ENCODE results near the gene TYW5. TPM values are rescaled to one million over a fixed set of nuclear protein-coding genes. Genes with fewer than 3 reads are reported as not detected.

The TYW5 gene
- total RNA-seq, 1 donor from 2014 or later, result 6.8 TPM

DNA sequence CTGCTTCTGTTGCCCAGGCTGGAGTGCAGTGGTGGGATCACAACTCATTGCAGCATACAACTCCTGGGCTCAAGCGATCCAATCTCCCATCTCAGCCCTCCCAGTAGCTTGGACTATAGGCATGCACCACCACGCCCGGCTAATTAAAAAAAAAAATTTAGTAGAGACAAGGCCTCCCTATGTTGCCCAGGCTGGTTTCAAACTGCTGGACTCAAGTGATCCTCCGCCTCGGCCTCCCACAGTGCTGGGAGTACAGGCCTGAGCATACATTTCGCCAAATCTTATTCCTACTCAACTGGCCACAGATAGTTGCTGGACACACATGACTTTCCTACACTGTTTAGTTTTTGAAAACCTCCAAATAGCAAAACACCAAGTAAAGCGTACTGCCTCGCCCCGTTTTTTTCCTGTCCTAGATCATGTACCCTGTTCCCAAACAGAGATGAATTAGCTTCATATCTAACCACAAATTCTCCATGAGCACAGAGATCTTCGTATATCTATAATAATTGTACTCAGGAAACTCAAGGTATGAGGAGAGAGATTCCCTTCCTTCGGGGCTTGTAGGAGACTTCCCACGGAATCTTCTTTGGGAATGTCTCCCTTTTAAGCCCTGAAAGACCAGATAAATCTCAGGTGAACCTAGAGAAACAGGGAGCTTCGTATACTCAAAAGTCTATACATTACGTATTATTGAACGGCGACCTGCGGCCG lies 44.8 kb downstream of the TYW5 start:
- no peaks in the 10 kb centered on the region for H3K9me3 ChIP-seq (ENCODE audit: control insufficient read depth in 3 of 3, low read length in 3 of 3)
- no peaks in the 10 kb centered on the region for H3K27me3 ChIP-seq (ENCODE audit: control insufficient read depth in 3 of 3, insufficient read depth in 3 of 3, low read length in 3 of 3)
- no peak overlapping the region for H3K27ac ChIP-seq (ENCODE audit: low read depth, low read length)
- no peaks in the 10 kb centered on the region for H3K36me3 ChIP-seq (ENCODE audit: control insufficient read depth in 3 of 3, insufficient read depth in 3 of 3, low read length in 3 of 3)
- H3K9ac ChIP-seq (ENCODE audit: low read depth in 1 of 3, low read length in 3 of 3), result peak overlapping the region in 2 of 3 donors; percentile 5 to 94
- peak overlapping the region; percentile 77 to 99 (median 96) for H3K4me3 ChIP-seq (ENCODE audit: low read length in 3 of 3)
- H3K4me1 ChIP-seq (ENCODE audit: control insufficient read depth in 3 of 3, insufficient read depth in 3 of 3, low read length in 3 of 3), result peaks cover 13 to 21% (median 20%) of the 10 kb centered on the region in 3 donors

DNA sequence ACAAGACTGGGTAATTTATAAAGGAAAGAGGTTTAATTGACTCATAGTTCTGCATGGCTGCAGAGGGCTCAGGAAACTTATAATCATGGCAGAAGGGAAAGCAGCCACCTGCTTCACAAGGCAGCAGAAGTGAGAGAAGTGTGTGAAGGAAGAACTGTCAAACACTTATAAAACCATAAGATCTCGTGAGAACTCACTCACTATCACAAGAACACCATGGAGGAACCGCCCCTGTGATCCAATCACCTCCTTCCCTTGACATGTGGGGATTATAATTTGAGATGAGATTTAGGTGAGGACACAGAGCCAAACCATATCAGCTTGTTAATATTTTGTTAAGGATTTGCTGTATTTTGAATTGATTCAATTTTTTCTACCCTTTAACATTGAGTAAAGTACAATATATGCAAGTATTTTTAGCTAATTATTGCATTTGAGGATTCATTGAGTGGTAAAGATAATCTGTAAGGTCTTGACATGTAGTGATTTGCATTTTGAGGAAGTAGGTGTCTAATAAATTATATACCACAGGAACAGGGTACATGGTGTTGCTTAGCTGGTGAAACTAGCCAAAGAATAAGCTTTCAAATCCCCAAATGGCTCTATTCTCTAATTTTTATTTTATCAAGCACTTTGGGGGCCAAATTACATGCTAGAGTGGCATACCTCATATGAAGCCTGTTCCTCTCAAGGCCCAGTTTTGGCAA lies 48.1 kb downstream of the TYW5 start:
- Histone ChIP-seq H3K4me1 (ENCODE audit: control insufficient read depth in 3 of 3, insufficient read depth in 3 of 3, low read length in 3 of 3) (peaks cover 9 to 11% (median 9%) of the 10 kb centered on the region in 3 donors), H3K27me3 (ENCODE audit: control insufficient read depth in 3 of 3, insufficient read depth in 3 of 3, low read length in 3 of 3) (no peaks in the 10 kb centered on the region), H3K9me3 (ENCODE audit: control insufficient read depth in 3 of 3, low read length in 3 of 3) (no peaks in the 10 kb centered on the region), H3K27ac (ENCODE audit: low read depth, low read length) (no peak overlapping the region), H3K36me3 (ENCODE audit: control insufficient read depth in 3 of 3, insufficient read depth in 3 of 3, low read length in 3 of 3) (no peaks in the 10 kb centered on the region), H3K4me3 (ENCODE audit: low read length in 3 of 3) (no peak overlapping the region), H3K9ac (ENCODE audit: low read depth in 1 of 3, low read length in 3 of 3) (no peak overlapping the region)

DNA sequence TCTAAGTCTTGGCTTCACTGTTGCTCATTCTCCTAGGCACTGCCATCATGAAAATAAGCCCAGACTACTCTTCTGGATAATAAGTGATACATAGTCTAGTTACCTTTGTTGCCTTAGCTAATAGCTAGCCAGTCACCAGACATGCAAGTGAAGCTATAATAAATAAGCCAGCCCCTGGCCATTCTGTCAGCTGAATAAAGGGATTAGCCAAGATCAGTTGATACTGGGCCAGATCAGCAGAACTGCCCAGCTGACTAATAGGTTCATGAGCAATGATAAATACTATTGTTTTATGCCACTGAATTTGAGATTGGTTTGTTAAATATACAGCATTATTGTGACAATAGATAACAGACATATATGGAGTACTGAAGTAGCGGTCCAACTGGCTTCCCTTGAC lies 52.2 kb downstream of the TYW5 start:
- no peak overlapping the region for H3K4me3 ChIP-seq (ENCODE audit: low read length in 3 of 3)
- no peak overlapping the region for H3K27ac ChIP-seq (ENCODE audit: low read depth, low read length)
- no peak overlapping the region for H3K9ac ChIP-seq (ENCODE audit: low read depth in 1 of 3, low read length in 3 of 3)
- H3K36me3 ChIP-seq (ENCODE audit: control insufficient read depth in 3 of 3, insufficient read depth in 3 of 3, low read length in 3 of 3), result no peaks in the 10 kb centered on the region
- no peaks in the 10 kb centered on the region for H3K9me3 ChIP-seq (ENCODE audit: control insufficient read depth in 3 of 3, low read length in 3 of 3)
- no peaks in the 10 kb centered on the region for H3K27me3 ChIP-seq (ENCODE audit: control insufficient read depth in 3 of 3, insufficient read depth in 3 of 3, low read length in 3 of 3)
- no peaks in the 10 kb centered on the region for H3K4me1 ChIP-seq (ENCODE audit: control insufficient read depth in 3 of 3, insufficient read depth in 3 of 3, low read length in 3 of 3)

DNA sequence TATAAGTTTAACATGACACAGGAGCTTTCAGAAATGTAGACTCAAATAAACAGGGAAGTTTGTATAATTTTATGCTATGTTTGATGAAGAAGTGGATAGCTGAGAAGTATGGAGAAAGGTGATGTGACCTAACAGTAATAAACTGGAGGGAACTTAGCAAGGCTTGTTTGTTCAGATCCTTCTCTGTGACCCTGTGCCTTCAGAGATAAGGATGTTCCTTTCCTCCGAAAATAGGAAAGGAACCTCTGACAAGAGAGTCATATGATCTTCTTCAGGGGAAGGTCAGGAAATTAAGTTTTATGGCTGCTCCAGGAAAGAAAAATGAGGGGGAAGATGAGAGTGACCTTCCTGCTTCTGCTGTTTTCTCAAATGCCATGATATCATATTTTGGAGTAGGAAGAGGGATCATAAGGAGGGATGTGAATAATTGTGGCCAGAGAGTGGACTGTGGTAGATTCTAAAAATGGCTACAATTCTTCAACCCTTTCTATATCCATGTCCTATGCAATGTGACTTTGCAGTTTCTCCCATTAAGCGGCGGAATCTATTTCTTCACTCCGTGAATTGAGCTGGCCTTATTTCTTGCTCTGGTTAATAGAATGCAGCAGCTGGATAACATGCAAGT lies 52.7 kb downstream of the TYW5 start:
- Histone ChIP-seq H3K36me3 (ENCODE audit: control insufficient read depth in 3 of 3, insufficient read depth in 3 of 3, low read length in 3 of 3) (no peaks in the 10 kb centered on the region), H3K9me3 (ENCODE audit: control insufficient read depth in 3 of 3, low read length in 3 of 3) (no peaks in the 10 kb centered on the region), H3K4me3 (ENCODE audit: low read length in 3 of 3) (no peak overlapping the region), H3K27me3 (ENCODE audit: control insufficient read depth in 3 of 3, insufficient read depth in 3 of 3, low read length in 3 of 3) (no peaks in the 10 kb centered on the region), H3K4me1 (ENCODE audit: control insufficient read depth in 3 of 3, insufficient read depth in 3 of 3, low read length in 3 of 3) (no peaks in the 10 kb centered on the region), H3K27ac (ENCODE audit: low read depth, low read length) (no peak overlapping the region), H3K9ac (ENCODE audit: low read depth in 1 of 3, low read length in 3 of 3) (no peak overlapping the region)

DNA sequence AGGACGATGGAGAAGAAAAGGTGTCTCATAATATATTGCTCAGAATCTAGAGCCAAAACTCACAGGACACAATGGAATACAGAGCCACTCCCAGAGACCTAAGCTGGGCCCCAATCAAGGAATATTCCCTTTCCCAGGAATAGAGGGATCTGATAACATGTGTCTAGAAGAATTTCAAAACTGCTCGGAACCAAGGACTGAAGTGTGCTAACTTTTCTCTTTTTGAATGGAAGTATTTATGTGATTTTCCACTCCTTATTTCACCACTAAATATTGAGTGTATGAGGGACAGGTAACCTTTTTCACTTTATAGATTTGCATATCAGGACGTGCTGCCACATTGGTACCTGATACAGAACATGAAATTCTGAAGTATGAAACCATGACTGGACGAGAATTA lies 53.3 kb downstream of the TYW5 start:
- H3K36me3 ChIP-seq (ENCODE audit: control insufficient read depth in 3 of 3, insufficient read depth in 3 of 3, low read length in 3 of 3), result no peaks in the 10 kb centered on the region
- H3K9me3 ChIP-seq (ENCODE audit: control insufficient read depth in 3 of 3, low read length in 3 of 3), result no peaks in the 10 kb centered on the region
- H3K4me3 ChIP-seq (ENCODE audit: low read length in 3 of 3), result no peak overlapping the region
- H3K27me3 ChIP-seq (ENCODE audit: control insufficient read depth in 3 of 3, insufficient read depth in 3 of 3, low read length in 3 of 3), result no peaks in the 10 kb centered on the region
- H3K4me1 ChIP-seq (ENCODE audit: control insufficient read depth in 3 of 3, insufficient read depth in 3 of 3, low read length in 3 of 3), result no peaks in the 10 kb centered on the region
- H3K27ac ChIP-seq (ENCODE audit: low read depth, low read length), result no peak overlapping the region
- no peak overlapping the region for H3K9ac ChIP-seq (ENCODE audit: low read depth in 1 of 3, low read length in 3 of 3)

DNA sequence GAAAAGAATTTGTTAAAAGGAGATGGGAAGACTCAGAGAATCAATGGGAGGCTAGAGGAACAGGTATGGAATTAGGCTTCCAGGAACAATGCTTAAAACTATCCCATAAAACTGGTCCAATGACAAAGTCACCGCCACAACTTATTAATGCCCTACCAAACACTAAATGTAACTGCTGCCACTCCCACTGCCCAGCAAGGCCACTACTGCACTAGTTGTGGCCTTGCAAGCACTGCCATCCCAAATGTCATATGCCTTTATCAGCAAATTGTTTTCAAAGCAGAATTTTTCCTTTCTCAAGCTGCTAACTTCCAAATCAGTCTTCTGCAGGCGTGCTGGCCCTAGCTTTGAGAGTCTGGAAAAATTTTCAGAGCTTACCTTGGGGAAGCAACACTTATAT lies 58.7 kb downstream of the TYW5 start:
- Histone ChIP-seq H3K9me3 (ENCODE audit: control insufficient read depth in 3 of 3, low read length in 3 of 3) (no peaks in the 10 kb centered on the region), H3K4me1 (ENCODE audit: control insufficient read depth in 3 of 3, insufficient read depth in 3 of 3, low read length in 3 of 3) (no peaks in the 10 kb centered on the region), H3K9ac (ENCODE audit: low read depth in 1 of 3, low read length in 3 of 3) (no peak overlapping the region), H3K27me3 (ENCODE audit: control insufficient read depth in 3 of 3, insufficient read depth in 3 of 3, low read length in 3 of 3) (no peaks in the 10 kb centered on the region), H3K27ac (ENCODE audit: low read depth, low read length) (no peak overlapping the region), H3K4me3 (ENCODE audit: low read length in 3 of 3) (no peak overlapping the region), H3K36me3 (ENCODE audit: control insufficient read depth in 3 of 3, insufficient read depth in 3 of 3, low read length in 3 of 3) (no peaks in the 10 kb centered on the region)

DNA sequence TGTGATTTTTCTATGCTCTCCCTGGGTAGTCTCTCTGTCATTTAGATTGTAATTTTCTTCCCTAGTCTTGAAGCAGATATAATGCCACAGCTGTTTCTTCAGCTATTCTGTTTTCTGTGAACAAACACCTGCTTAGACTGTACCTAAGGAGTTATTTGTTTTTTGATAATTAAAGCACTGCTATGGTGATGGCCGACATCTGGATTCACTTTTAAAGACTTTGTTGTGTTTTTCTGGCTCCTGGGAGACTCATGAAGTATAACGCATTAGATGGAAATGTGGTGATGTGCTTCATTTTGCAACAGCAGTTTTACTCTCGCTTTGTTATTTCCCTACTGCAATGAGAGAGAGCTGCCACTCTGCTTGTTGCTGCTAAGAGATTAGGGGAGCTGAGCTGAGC lies 59.9 kb downstream of the TYW5 start:
- H3K9ac ChIP-seq (ENCODE audit: low read depth in 1 of 3, low read length in 3 of 3), result no peak overlapping the region
- H3K27ac ChIP-seq (ENCODE audit: low read depth, low read length), result no peak overlapping the region
- H3K4me1 ChIP-seq (ENCODE audit: control insufficient read depth in 3 of 3, insufficient read depth in 3 of 3, low read length in 3 of 3), result no peaks in the 10 kb centered on the region
- H3K9me3 ChIP-seq (ENCODE audit: control insufficient read depth in 3 of 3, low read length in 3 of 3), result no peaks in the 10 kb centered on the region
- H3K27me3 ChIP-seq (ENCODE audit: control insufficient read depth in 3 of 3, insufficient read depth in 3 of 3, low read length in 3 of 3), result no peaks in the 10 kb centered on the region
- no peak overlapping the region for H3K4me3 ChIP-seq (ENCODE audit: low read length in 3 of 3)
- H3K36me3 ChIP-seq (ENCODE audit: control insufficient read depth in 3 of 3, insufficient read depth in 3 of 3, low read length in 3 of 3), result no peaks in the 10 kb centered on the region

DNA sequence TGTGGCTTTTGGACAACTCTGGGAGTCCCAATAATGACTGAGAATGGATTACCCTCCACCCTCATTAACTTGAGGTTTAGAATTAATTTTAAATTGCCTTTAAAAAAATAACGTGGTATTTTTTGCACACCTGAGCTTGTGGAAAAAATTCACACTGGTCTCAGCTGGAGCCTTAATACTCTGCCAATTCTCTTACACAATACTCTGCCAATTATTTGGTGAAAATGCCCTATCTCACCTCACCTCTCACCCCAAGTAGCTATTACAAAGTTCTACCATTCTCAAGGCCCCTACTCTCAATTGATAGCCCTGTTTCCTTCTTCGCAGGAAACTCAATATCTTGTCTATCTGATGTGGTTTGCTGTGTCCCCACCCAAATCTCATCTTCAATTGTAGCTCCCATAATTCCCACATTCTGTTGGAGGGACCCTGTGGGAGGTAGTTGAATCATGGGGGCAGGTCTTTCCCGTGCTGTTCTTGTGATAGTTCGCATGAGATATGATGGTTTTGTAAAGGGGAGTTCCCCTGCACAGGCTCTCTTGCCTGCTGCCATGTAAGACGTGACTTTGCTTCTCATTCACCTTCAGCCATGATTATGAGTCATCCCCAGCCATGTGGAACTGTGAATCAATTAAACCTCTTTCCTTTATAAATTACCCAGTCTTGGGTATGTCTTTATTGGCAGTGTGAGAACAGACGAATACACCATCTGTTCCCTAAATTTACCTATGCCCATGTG lies 71.6 kb downstream of the TYW5 start:
- no peaks in the 10 kb centered on the region for H3K27me3 ChIP-seq (ENCODE audit: control insufficient read depth in 3 of 3, insufficient read depth in 3 of 3, low read length in 3 of 3)

DNA sequence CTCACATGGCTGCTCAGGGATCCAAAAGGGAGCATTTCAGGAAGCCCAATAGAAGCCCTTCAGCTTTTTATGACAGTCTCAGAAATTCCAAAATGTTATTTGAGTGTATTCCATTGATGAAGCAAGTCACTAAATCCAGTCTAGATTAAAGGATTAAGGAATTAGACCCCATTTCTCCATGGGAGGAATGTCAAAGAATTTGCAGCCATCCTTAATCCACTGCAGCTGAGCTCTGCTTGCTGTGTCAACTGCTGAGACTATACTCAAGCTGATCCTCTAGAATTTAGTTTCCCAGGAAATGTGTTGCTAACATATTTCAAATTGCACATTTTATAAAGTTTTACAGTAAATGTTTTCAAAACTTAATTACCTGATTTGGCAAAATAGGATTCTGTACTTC lies 72.6 kb downstream of the TYW5 start:
- Histone ChIP-seq H3K4me3 (ENCODE audit: low read length in 3 of 3) (no peak overlapping the region), H3K27ac (ENCODE audit: low read depth, low read length) (no peak overlapping the region), H3K4me1 (ENCODE audit: control insufficient read depth in 3 of 3, insufficient read depth in 3 of 3, low read length in 3 of 3) (no peaks in the 10 kb centered on the region), H3K27me3 (ENCODE audit: control insufficient read depth in 3 of 3, insufficient read depth in 3 of 3, low read length in 3 of 3) (no peaks in the 10 kb centered on the region), H3K36me3 (ENCODE audit: control insufficient read depth in 3 of 3, insufficient read depth in 3 of 3, low read length in 3 of 3) (no peaks in the 10 kb centered on the region), H3K9me3 (ENCODE audit: control insufficient read depth in 3 of 3, low read length in 3 of 3) (no peaks in the 10 kb centered on the region), H3K9ac (ENCODE audit: low read depth in 1 of 3, low read length in 3 of 3) (no peak overlapping the region)

More for the DNA sequence above, 71.6 kb downstream of the TYW5 start:
- no peak overlapping the region for H3K4me3 ChIP-seq (ENCODE audit: low read length in 3 of 3)
- H3K4me1 ChIP-seq (ENCODE audit: control insufficient read depth in 3 of 3, insufficient read depth in 3 of 3, low read length in 3 of 3), result no peaks in the 10 kb centered on the region
- no peaks in the 10 kb centered on the region for H3K9me3 ChIP-seq (ENCODE audit: control insufficient read depth in 3 of 3, low read length in 3 of 3)
- no peak overlapping the region for H3K27ac ChIP-seq (ENCODE audit: low read depth, low read length)
- H3K9ac ChIP-seq (ENCODE audit: low read depth in 1 of 3, low read length in 3 of 3), result no peak overlapping the region
- H3K36me3 ChIP-seq (ENCODE audit: control insufficient read depth in 3 of 3, insufficient read depth in 3 of 3, low read length in 3 of 3), result no peaks in the 10 kb centered on the region
